ENCODE data around the gene VPS4B. TPM values are rescaled to one million over a fixed set of nuclear protein-coding genes. Genes with fewer than 3 reads are reported as not detected.
A peak's percentile ranks its signal among the peaks of the same experiment; 100 is the strongest.

The VPS4B gene
- total and polyA plus RNA-seq, 10 of the 15 experiments (the other 5 are each of a cell fraction or from before 2014, with no cell fraction given): 21.4 to 37.6 (median 29.8) TPM

DNA sequence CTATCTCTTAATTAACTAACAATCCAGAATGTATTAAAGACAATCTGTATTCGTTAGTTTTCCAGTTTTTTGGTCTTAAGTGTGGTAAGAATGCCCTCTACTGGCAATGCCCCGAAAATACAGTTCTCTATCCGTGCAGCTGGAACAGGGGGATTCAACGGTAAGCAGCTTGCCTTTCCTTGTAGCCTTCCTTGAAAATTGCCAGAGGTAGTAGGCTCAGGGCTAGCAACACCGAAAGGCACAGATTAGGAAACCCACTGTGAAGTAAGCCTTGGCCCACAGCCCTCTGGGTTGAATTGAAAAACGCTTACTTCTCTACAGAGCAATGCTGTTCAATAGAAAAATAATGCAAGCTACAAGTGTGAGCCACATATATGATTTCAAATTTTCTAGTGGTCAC, 17.1 kb upstream of the VPS4B start:
- no peak overlapping the region for H3K9ac ChIP-seq (ENCODE audit: control insufficient read depth, insufficient read depth, low read length)
- no peaks in the 10 kb centered on the region for H3K4me1 ChIP-seq (ENCODE audit: control insufficient read depth, insufficient read depth, low read length)
- BruUV-seq (replicated peaks): no TSS peak
- in situ Hi-C loops (cut with MboI) (no loop called here), intact Hi-C loops (cut with micrococcal nuclease; ENCODE audit: unreplicated experiment) (loop anchor here (1.0 to 10.0 kb wide), 6 partner anchors 97 to 1012 kb away; partner anchors contain the start of gene PHLPP1)
- TF ChIP-seq RAD21 (IDR thresholded peaks at IDR 0.05; ENCODE audit: insufficient read depth, low read depth, low read length): peak; percentile 85
- 0 out of 2 replicates have a peak, but pooled peaks have one; percentile 8 for TF ChIP-seq IRF4 (IDR thresholded peaks at IDR 0.05; ENCODE audit: low read depth, low read length)
- TF ChIP-seq SMAD5 (IDR thresholded peaks at IDR 0.05; ENCODE audit: low read depth): no peak
- TF ChIP-seq SMC3 (IDR thresholded peaks at IDR 0.05; ENCODE audit: borderline replicate concordance, low read length): peak; percentile 67; the same call in 1 of the 2 replicates
- no peak for TF ChIP-seq HDAC2 (IDR thresholded peaks at IDR 0.05)
- TF ChIP-seq ZNF24 (IDR thresholded peaks at IDR 0.05): no peak
- TF ChIP-seq BHLHE40 (IDR thresholded peaks at IDR 0.05; ENCODE audit: borderline replicate concordance in 1 of 2, low read depth in 2 of 2, low read length in 1 of 2): 0 out of 4 replicates have a peak, but pooled peaks of 1 of the 2 experiments have one; percentile 23
- peak; percentile 18; the same call in 1 of the 2 replicates for TF ChIP-seq YY1 (IDR thresholded peaks at IDR 0.05; ENCODE audit: low read depth, low read length)
- TF ChIP-seq CTCF (IDR thresholded peaks at IDR 0.05 in 2 of 3, conservative IDR thresholded peaks at IDR 0.05 in 1 of 3; ENCODE audit: control insufficient read depth in 2 of 3, extremely low read depth in 1 of 3, insufficient read depth in 1 of 3, low read depth in 3 of 3, low read length in 3 of 3): peak; percentile 82 to 86 (median 86)
- TF ChIP-seq, protein P1, sequence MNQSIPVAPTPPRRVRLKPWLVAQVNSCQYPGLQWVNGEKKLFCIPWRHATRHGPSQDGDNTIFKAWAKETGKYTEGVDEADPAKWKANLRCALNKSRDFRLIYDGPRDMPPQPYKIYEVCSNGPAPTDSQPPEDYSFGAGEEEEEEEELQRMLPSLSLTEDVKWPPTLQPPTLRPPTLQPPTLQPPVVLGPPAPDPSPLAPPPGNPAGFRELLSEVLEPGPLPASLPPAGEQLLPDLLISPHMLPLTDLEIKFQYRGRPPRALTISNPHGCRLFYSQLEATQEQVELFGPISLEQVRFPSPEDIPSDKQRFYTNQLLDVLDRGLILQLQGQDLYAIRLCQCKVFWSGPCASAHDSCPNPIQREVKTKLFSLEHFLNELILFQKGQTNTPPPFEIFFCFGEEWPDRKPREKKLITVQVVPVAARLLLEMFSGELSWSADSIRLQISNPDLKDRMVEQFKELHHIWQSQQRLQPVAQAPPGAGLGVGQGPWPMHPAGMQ (IDR thresholded peaks at IDR 0.05; ENCODE audit: borderline replicate concordance): no peak
- ChIA-PET CTCF (interaction anchor here (0.5 to 7.1 kb wide), 76 partner anchors 8 to 1434 kb away, joined by 3 to 140 read pairs (median 4); partner anchors contain the start of genes BCL2, PHLPP1 and VPS4B), RAD21 (ENCODE audit: unreplicated experiment) (interaction anchor here (0.7 to 3.4 kb wide), 32 partner anchors 9 to 1014 kb away, joined by 3 to 39 read pairs (median 4); partner anchors contain the start of genes BCL2, PHLPP1 and VPS4B), POLR2A (interaction anchor here (1.2 to 1.6 kb wide), 3 partner anchors 17 to 422 kb away, joined by 3 read pairs; partner anchors contain the start of gene VPS4B), SMC1A (ENCODE audit: uncharacterized antibody, unreplicated experiment) (interaction anchor here (0.7 to 3.9 kb wide), 36 partner anchors 9 to 1189 kb away, joined by 3 to 69 read pairs (median 4); no protein-coding TSS in a partner anchor)
- no peaks in the 10 kb centered on the region for H3K36me3 ChIP-seq (ENCODE audit: control insufficient read depth in 2 of 2, insufficient read depth in 2 of 2, low read length in 1 of 2)
- H3K79me2 ChIP-seq (ENCODE audit: control insufficient read depth, insufficient read depth, low read length): no peaks in the 10 kb centered on the region
- peak overlapping the region; percentile 37 for H2AFZ ChIP-seq (ENCODE audit: control insufficient read depth, low read depth, low read length)
- FAIRE-seq: peak; percentile 96
- no peak overlapping the region for H3K4me2 ChIP-seq (ENCODE audit: control insufficient read depth, insufficient read depth)
- WGBS (ENCODE audit: insufficient coverage, insufficient replicate concordance, low lambda C conversion rate, missing lambda C conversion rate): 1% methylated on average over 6 of the region's 6 CpGs
- ATAC-seq: peak; percentile 78
- H3K9me3 ChIP-seq (replicated peaks; ENCODE audit: control insufficient read depth, insufficient read depth, low read length): no peaks in the 10 kb centered on the region
- no peak overlapping the region for H3K4me3 ChIP-seq
- no peak for DNase-seq (ENCODE audit: low read depth, low spot score)
- H3K27me3 ChIP-seq (replicated peaks in 1 of 2; ENCODE audit: control insufficient read depth in 2 of 2, insufficient read depth in 2 of 2, low read length in 1 of 2): no peaks in the 10 kb centered on the region
- H3K27ac ChIP-seq (ENCODE audit: control insufficient read depth, insufficient read depth): no peak overlapping the region
- no peaks in the 10 kb centered on the region for H4K20me1 ChIP-seq (ENCODE audit: control insufficient read depth, insufficient read depth)

All from GM12878 (cell line).